Keratinocyte (primary cell): ENCODE data around the gene SORL1-AS1.

ENCODE experiments used
- EZH2 ChIP-seq: IDR thresholded peaks from one replicate; pipeline ENCODE4 v1.6.1; 2012; ENCODE audit warnings: inconsistent platforms, mild to moderate bottlenecking, low read length, moderate library complexity
- TF ChIP-seq, protein P1 (sequence below), 3 experiments: IDR thresholded peaks in 1 of 3; conservative IDR thresholded peaks in 1 of 3; optimal IDR thresholded peaks in 1 of 3; 2 replicates in 2 of 3; 3 replicates in 1 of 3; pipeline versions ENCODE3 to v1.5.1; 2011; ENCODE audit warnings: low read length in 3 of 3, mild to moderate bottlenecking in 3 of 3, moderate library complexity in 2 of 3, control low read depth in 1 of 3, inconsistent platforms in 1 of 3; ENCODE audit not compliant: insufficient read depth in 2 of 3; ENCODE audit errors: extremely low read depth in 1 of 3

DNA sequence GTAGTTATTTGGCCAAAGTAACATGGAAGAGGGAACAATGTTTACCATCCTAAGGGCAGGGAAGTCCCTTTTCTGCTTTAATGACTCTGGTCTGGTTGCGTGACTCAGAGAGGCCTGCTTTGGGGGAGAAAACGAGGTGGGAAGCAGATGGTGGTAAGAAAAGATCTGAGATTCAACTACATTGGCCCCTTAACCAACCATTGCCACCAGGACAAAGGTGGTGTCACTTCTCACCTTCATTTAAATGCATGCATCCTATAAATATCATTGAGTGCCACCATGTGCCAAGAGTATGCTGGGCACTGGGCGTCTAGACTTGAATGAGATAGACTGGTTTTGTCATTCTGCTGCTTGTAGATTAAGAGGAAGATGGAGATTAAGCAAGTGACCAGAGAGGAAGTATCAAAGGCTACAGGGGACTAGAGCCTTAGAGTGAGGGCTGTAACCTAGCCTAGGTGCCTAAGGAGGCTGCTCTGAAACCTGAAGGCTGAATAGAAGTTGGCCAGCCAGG lies 4.3 kb downstream of the SORL1-AS1 start:
- TF ChIP-seq, protein P1, sequence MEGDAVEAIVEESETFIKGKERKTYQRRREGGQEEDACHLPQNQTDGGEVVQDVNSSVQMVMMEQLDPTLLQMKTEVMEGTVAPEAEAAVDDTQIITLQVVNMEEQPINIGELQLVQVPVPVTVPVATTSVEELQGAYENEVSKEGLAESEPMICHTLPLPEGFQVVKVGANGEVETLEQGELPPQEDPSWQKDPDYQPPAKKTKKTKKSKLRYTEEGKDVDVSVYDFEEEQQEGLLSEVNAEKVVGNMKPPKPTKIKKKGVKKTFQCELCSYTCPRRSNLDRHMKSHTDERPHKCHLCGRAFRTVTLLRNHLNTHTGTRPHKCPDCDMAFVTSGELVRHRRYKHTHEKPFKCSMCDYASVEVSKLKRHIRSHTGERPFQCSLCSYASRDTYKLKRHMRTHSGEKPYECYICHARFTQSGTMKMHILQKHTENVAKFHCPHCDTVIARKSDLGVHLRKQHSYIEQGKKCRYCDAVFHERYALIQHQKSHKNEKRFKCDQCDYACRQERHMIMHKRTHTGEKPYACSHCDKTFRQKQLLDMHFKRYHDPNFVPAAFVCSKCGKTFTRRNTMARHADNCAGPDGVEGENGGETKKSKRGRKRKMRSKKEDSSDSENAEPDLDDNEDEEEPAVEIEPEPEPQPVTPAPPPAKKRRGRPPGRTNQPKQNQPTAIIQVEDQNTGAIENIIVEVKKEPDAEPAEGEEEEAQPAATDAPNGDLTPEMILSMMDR (optimal IDR thresholded peaks at IDR 0.05 in 1 of 3, IDR thresholded peaks at IDR 0.05 in 1 of 3, conservative IDR thresholded peaks at IDR 0.05 in 1 of 3; ENCODE audit: extremely low read depth in 1 of 3, insufficient read depth in 2 of 3, low read length in 3 of 3), result no peak
- TF ChIP-seq EZH2, result no peak
